ENCODE data around the gene CAMK2B. TPM values are rescaled to one million over a fixed set of nuclear protein-coding genes. Genes with fewer than 3 reads are reported as not detected.

CAMK2B gene
- total RNA-seq, 1 experiment from 2014 or later: 0.13 TPM

- TF ChIP-seq, protein P1, sequence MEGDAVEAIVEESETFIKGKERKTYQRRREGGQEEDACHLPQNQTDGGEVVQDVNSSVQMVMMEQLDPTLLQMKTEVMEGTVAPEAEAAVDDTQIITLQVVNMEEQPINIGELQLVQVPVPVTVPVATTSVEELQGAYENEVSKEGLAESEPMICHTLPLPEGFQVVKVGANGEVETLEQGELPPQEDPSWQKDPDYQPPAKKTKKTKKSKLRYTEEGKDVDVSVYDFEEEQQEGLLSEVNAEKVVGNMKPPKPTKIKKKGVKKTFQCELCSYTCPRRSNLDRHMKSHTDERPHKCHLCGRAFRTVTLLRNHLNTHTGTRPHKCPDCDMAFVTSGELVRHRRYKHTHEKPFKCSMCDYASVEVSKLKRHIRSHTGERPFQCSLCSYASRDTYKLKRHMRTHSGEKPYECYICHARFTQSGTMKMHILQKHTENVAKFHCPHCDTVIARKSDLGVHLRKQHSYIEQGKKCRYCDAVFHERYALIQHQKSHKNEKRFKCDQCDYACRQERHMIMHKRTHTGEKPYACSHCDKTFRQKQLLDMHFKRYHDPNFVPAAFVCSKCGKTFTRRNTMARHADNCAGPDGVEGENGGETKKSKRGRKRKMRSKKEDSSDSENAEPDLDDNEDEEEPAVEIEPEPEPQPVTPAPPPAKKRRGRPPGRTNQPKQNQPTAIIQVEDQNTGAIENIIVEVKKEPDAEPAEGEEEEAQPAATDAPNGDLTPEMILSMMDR (conservative IDR thresholded peaks at IDR 0.05; ENCODE audit: low read depth, low read length): no peak
- TF ChIP-seq EZH2 (IDR thresholded peaks at IDR 0.05; ENCODE audit: borderline replicate concordance, low read depth, low read length, poor library complexity, severe bottlenecking): no peak
- no peak overlapping the region for H3K4me3 ChIP-seq (ENCODE audit: low read depth, low read length, poor library complexity, severe bottlenecking)
- ChIA-PET POLR2A (ENCODE audit: low non-redundant PET) (no interaction called here), CTCF (no interaction called here)
- intact Hi-C loops (cut with micrococcal nuclease; ENCODE audit: unreplicated experiment): no loop called here
- BruUV-seq (replicated peaks): no TSS peak
- no peaks in the 10 kb centered on the region for H3K36me3 ChIP-seq (ENCODE audit: insufficient read depth, low read length, poor library complexity, severe bottlenecking)
- H3K4me1 ChIP-seq (ENCODE audit: insufficient read depth, low read length, poor library complexity, severe bottlenecking): peaks cover 5% of the 10 kb centered on the region
- H3K27me3 ChIP-seq (replicated peaks; ENCODE audit: insufficient read depth, low read depth, low read length, poor library complexity): no peaks in the 10 kb centered on the region
- DNase-seq (ENCODE audit: low spot score): no peak
- H3K9me3 ChIP-seq (ENCODE audit: low read depth, low read length, poor library complexity, severe bottlenecking): no peaks in the 10 kb centered on the region
- no peak overlapping the region for H3K27ac ChIP-seq (ENCODE audit: low read depth, low read length, poor library complexity, severe bottlenecking)
Measured at GRCh38 chr7:44222074-44222473, 103.3 kb downstream of the CAMK2B start.

DNA sequence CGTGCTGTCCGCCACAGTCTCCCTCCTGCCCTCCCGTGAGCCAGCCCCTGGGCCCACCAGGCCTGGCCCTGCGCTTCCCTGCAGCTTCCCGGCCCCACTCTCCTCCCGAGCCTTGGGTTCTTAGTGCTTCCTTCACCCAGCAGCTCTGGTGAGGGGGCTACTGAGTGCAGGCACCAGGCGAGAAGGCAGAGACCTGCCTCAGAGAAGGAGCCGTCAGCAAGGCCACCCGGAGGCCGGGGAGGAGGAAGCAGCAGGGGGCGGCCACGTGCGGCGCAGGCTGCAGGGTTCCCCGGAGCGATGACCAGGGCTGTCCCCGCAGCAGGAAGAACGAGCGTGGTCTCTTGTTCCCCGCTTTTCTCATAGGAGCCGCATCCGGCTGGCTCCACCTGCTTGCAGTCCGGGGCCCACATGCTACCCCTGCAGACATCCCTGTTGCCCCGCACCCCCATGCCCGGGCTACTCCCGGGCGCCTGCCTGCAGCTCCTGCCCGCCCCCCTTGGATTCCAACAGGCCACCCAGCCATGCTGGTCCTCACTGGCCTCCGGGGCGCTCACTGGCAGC lies 104.1 kb downstream of the CAMK2B start:
- ChIA-PET POLR2A (ENCODE audit: low non-redundant PET) (interaction anchor here (0.7 kb wide), 1 partner anchor 157 kb away, joined by 9 read pairs; no protein-coding TSS in a partner anchor), CTCF (interaction anchor here (1.1 kb wide), 1 partner anchor 313 kb away, joined by 4 read pairs; no protein-coding TSS in a partner anchor)
- no peaks in the 10 kb centered on the region for H3K9me3 ChIP-seq (ENCODE audit: low read depth, low read length, poor library complexity, severe bottlenecking)
- H3K27ac ChIP-seq (ENCODE audit: low read depth, low read length, poor library complexity, severe bottlenecking): no peak overlapping the region
- TF ChIP-seq EZH2 (IDR thresholded peaks at IDR 0.05; ENCODE audit: borderline replicate concordance, low read depth, low read length, poor library complexity, severe bottlenecking): no peak
- TF ChIP-seq, protein P1 (conservative IDR thresholded peaks at IDR 0.05; ENCODE audit: low read depth, low read length): no peak
- H3K4me1 ChIP-seq (ENCODE audit: insufficient read depth, low read length, poor library complexity, severe bottlenecking): peaks cover 5% of the 10 kb centered on the region
- no peak overlapping the region for H3K4me3 ChIP-seq (ENCODE audit: low read depth, low read length, poor library complexity, severe bottlenecking)
- intact Hi-C loops (cut with micrococcal nuclease; ENCODE audit: unreplicated experiment): no loop called here
- H3K27me3 ChIP-seq (replicated peaks; ENCODE audit: insufficient read depth, low read depth, low read length, poor library complexity): no peaks in the 10 kb centered on the region
- no TSS peak for BruUV-seq (replicated peaks)
- no peaks in the 10 kb centered on the region for H3K36me3 ChIP-seq (ENCODE audit: insufficient read depth, low read length, poor library complexity, severe bottlenecking)
- no peak for DNase-seq (ENCODE audit: low spot score)

DNA sequence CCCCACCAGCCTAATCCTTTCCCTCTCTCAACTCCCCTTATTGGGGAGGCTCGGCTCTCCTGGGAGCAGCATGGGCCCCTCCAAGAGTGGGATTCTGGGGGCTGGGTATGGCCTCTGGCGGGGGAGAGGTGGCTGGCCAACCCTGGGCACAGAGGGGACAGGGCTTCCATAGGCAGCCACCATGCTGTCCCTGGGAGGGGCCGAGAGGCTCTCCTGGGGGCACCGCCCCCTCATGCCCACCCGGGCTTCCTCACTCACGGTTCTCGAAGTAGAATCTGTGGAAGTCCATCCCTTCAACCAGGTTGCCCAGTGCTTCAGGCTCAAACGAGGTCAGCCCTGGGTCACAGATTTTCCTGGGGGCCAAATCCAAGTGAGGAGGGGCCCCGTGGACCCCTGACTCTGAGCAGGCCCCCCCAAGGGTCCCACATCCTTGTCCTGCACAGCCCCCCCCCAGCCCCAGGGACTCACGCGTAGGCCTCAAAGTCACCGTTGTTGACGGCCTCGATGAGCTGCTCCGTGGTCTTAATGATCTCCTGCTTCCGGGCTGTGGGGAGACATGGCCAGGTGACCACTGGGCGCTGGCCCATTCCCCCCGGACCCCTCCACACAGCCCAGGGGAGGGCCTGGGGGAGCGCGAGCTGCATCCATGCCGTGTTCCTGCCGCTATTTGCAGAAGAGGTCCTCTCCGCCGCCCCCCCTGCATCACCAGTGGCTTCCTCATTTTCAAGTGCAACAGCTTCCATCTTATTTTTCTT lies 104.9 kb downstream of the CAMK2B start:
- no peak for TF ChIP-seq EZH2 (IDR thresholded peaks at IDR 0.05; ENCODE audit: borderline replicate concordance, low read depth, low read length, poor library complexity, severe bottlenecking)
- TF ChIP-seq, protein P1 (conservative IDR thresholded peaks at IDR 0.05; ENCODE audit: low read depth, low read length): no peak
- H3K9me3 ChIP-seq (ENCODE audit: low read depth, low read length, poor library complexity, severe bottlenecking): no peaks in the 10 kb centered on the region
- no peak for DNase-seq (ENCODE audit: low spot score)
- H3K27me3 ChIP-seq (replicated peaks; ENCODE audit: insufficient read depth, low read depth, low read length, poor library complexity): no peaks in the 10 kb centered on the region
- POLR2A ChIA-PET (ENCODE audit: low non-redundant PET): interaction anchor here (0.7 kb wide), 1 partner anchor 157 kb away, joined by 9 read pairs; no protein-coding TSS in a partner anchor
- no peak overlapping the region for H3K4me3 ChIP-seq (ENCODE audit: low read depth, low read length, poor library complexity, severe bottlenecking)
- no peaks in the 10 kb centered on the region for H3K36me3 ChIP-seq (ENCODE audit: insufficient read depth, low read length, poor library complexity, severe bottlenecking)
- CTCF ChIA-PET: interaction anchor here (1.1 kb wide), 1 partner anchor 314 kb away, joined by 4 read pairs; no protein-coding TSS in a partner anchor
- H3K4me1 ChIP-seq (ENCODE audit: insufficient read depth, low read length, poor library complexity, severe bottlenecking): peaks cover 5% of the 10 kb centered on the region
- no TSS peak for BruUV-seq (replicated peaks)
- intact Hi-C loops (cut with micrococcal nuclease; ENCODE audit: unreplicated experiment): no loop called here
- no peak overlapping the region for H3K27ac ChIP-seq (ENCODE audit: low read depth, low read length, poor library complexity, severe bottlenecking)
